IMR-90 (cell line): ENCODE results near the gene INMT. TPM values are rescaled to one million over a fixed set of nuclear protein-coding genes. Genes with fewer than 3 reads are reported as not detected.

Source experiments
- ATAC-seq: fragments of 200-7000 bp; cut with Tn5 transposase; 2 replicates; pipeline ENCODE4 v1.9.1; 2020; ENCODE audit warnings: low read depth, mild to moderate bottlenecking, moderate library complexity
- BruUV-seq: library from RNA; stranded (reverse); fragments of 400-500 nt; replicated peaks from 2 replicates; lab custom pipeline; 2021; lab: Mats Ljungman, UMichigan
- CTCF ChIA-PET: fragments of 300-600 bp; formaldehyde crosslinking; extraction: SDS; loops from one replicate; lab custom pipeline; 2021; ENCODE audit warnings: antibody characterized with exemption; lab: Yijun Ruan, JAX
- POLR2A ChIA-PET: fragments of 300-600 bp; sonication (Branson Sonifier 250); formaldehyde crosslinking; loops from one replicate; lab custom pipeline; 2022; ENCODE audit warnings: antibody characterized with exemption; ENCODE audit not compliant: unreplicated experiment; lab: Charles Lee
- DNase-seq: peaks from one replicate; pipeline ENCODE4 v3.0.0; 2013
- H2AFZ ChIP-seq: replicated peaks from 2 replicates; pipeline ENCODE3; 2013; ENCODE audit warnings: low read length, mild to moderate bottlenecking; ENCODE audit not compliant: poor library complexity
- H2AK5ac ChIP-seq: 2 replicates; pipeline ENCODE4 v1.6.1; 2013; ENCODE audit warnings: low read depth, low read length, inconsistent platforms
- H2AK9ac ChIP-seq: replicated peaks from 2 replicates; pipeline ENCODE3; 2013; ENCODE audit warnings: mild to moderate bottlenecking, low read depth, low read length, moderate library complexity; ENCODE audit not compliant: poor library complexity
- H2BK120ac ChIP-seq: 2 replicates; pipeline ENCODE4 v1.6.1; 2013; ENCODE audit warnings: low read depth, low read length, inconsistent platforms
- H2BK15ac ChIP-seq: 3 replicates; pipeline ENCODE4 v1.6.1; 2013; ENCODE audit warnings: low read depth, low read length, inconsistent platforms
- H2BK20ac ChIP-seq: 2 replicates; pipeline ENCODE4 v1.6.1; 2013; ENCODE audit warnings: low read depth, mild to moderate bottlenecking, inconsistent platforms, low read length, moderate library complexity
- H2BK5ac ChIP-seq: 2 replicates; pipeline ENCODE4 v1.6.1; 2013; ENCODE audit warnings: mild to moderate bottlenecking, low read depth, low read length, inconsistent platforms; ENCODE audit not compliant: poor library complexity, severe bottlenecking
- H3K14ac ChIP-seq: replicated peaks from 2 replicates; pipeline ENCODE4 v1.6.1; 2013; ENCODE audit warnings: low read depth, low read length, inconsistent platforms
- H3K18ac ChIP-seq: 2 replicates; pipeline ENCODE4 v1.6.1; 2013; ENCODE audit warnings: low read depth, low read length, control low read depth
- H3K23ac ChIP-seq: 2 replicates; pipeline ENCODE4 v1.6.1; 2013; ENCODE audit warnings: low read depth, low read length, inconsistent platforms
- H3K27ac ChIP-seq: 2 replicates; pipeline ENCODE4 v1.5.1; 2013; ENCODE audit warnings: mild to moderate bottlenecking, control low read depth, low read length; ENCODE audit not compliant: insufficient read depth
- H3K27me3 ChIP-seq: 2 replicates; pipeline ENCODE4 v1.6.1; 2013; ENCODE audit warnings: low read length; ENCODE audit not compliant: control insufficient read depth, insufficient read depth
- H3K36me3 ChIP-seq: 2 replicates; pipeline ENCODE4 v1.6.1; 2013; ENCODE audit warnings: low read length, mixed read lengths; ENCODE audit not compliant: control insufficient read depth, insufficient read depth
- H3K4ac ChIP-seq: 2 replicates; pipeline ENCODE4 v1.6.1; 2013; ENCODE audit warnings: low read depth, low read length, inconsistent platforms
- H3K4me1 ChIP-seq: 2 replicates; pipeline ENCODE4 v1.6.1; 2013; ENCODE audit warnings: low read length, mixed read lengths; ENCODE audit not compliant: control insufficient read depth, insufficient read depth
- H3K4me2 ChIP-seq: 2 replicates; pipeline ENCODE4 v1.6.1; 2013; ENCODE audit warnings: low read depth, mild to moderate bottlenecking, control low read depth, low read length, moderate library complexity
- H3K4me3 ChIP-seq: 2 replicates; pipeline ENCODE4 v1.5.1; 2013; ENCODE audit warnings: low read depth, mild to moderate bottlenecking, control low read depth, low read length, moderate library complexity; ENCODE audit not compliant: insufficient read depth
- H3K56ac ChIP-seq: 2 replicates; pipeline ENCODE4 v1.6.1; 2013; ENCODE audit warnings: low read length, inconsistent platforms; ENCODE audit not compliant: insufficient read depth; ENCODE audit errors: extremely low read depth
- H3K79me1 ChIP-seq, 2 experiments: 2 replicates each; pipeline ENCODE4 v1.6.1; 2013; ENCODE audit warnings: low read length in 2 of 2, inconsistent platforms in 1 of 2, low read depth in 1 of 2
- H3K9ac ChIP-seq: 2 replicates; pipeline ENCODE4 v1.6.1; 2013; ENCODE audit warnings: low read depth, low read length, control low read depth
- H3K9me1 ChIP-seq: 2 replicates; pipeline ENCODE4 v1.6.1; 2013; ENCODE audit warnings: low read length, inconsistent platforms; ENCODE audit not compliant: insufficient read depth
- H3K9me3 ChIP-seq: 2 replicates; pipeline ENCODE4 v1.6.1; 2013; ENCODE audit warnings: low read length; ENCODE audit not compliant: control insufficient read depth, insufficient read depth
- H4K20me1 ChIP-seq: 2 replicates; pipeline ENCODE4 v1.6.1; 2013; ENCODE audit warnings: low read length, inconsistent platforms; ENCODE audit not compliant: insufficient read depth
- H4K5ac ChIP-seq: 2 replicates; pipeline ENCODE4 v1.6.1; 2013; ENCODE audit warnings: mild to moderate bottlenecking, low read depth, low read length, control low read depth
- H4K8ac ChIP-seq, 2 experiments: 2 replicates each; pipeline ENCODE4 v1.6.1; 2013; ENCODE audit warnings: low read depth in 2 of 2, low read length in 2 of 2, control low read depth in 1 of 2, inconsistent platforms in 1 of 2
- H4K91ac ChIP-seq: 2 replicates; pipeline ENCODE4 v1.6.1; 2013; ENCODE audit warnings: low read depth, low read length, inconsistent platforms; ENCODE audit not compliant: insufficient read depth
- CEBPB ChIP-seq: IDR thresholded peaks from 2 replicates; pipeline ENCODE4 v1.6.1; 2012; ENCODE audit warnings: low read depth, low read length, improper control_type of control experiment
- MAFK ChIP-seq: IDR thresholded peaks from 2 replicates; pipeline ENCODE4 v1.6.1; 2012; ENCODE audit warnings: low read depth, low read length, improper control_type of control experiment
- MAZ ChIP-seq: IDR thresholded peaks from 2 replicates; pipeline ENCODE4 v1.6.1; 2012; ENCODE audit warnings: low read depth, mild to moderate bottlenecking, low read length, improper control_type of control experiment, moderate library complexity, borderline replicate concordance
- MXI1 ChIP-seq: IDR thresholded peaks from 2 replicates; pipeline ENCODE4 v1.6.1; 2012; ENCODE audit warnings: low read depth, mild to moderate bottlenecking, low read length, moderate library complexity, borderline replicate concordance
- NFE2L2 ChIP-seq: fragments of 150-350 bp; IDR thresholded peaks from 2 replicates; pipeline ENCODE4 v1.6.1; 2016; ENCODE audit warnings: low read depth, mild to moderate bottlenecking, low read length
- RFX5 ChIP-seq: IDR thresholded peaks from 2 replicates; pipeline ENCODE4 v1.8.0; 2012; ENCODE audit warnings: low read depth, mild to moderate bottlenecking, low read length, moderate library complexity
- WGBS, 2 experiments: methylation state at CpG; one replicate each; pipeline versions ENCODE4 v1.1.5 to v1.1.7; 2013; ENCODE audit warnings: missing lambda C conversion rate in 2 of 2; ENCODE audit not compliant: insufficient read length in 1 of 2; ENCODE audit errors: extremely low coverage in 2 of 2; 5-methylcytosine and 5-hydroxymethylcytosine counted together
- dilution Hi-C: fragments of 300-500 bp; cut with HindIII; formaldehyde crosslinking; loops from one replicate; pipeline ENCODE4 v1.14.3; 2018; ENCODE audit warnings: low sequenced_read_pairs; ENCODE audit not compliant: unreplicated experiment
- in situ Hi-C: fragments of 300-500 bp; cut with MboI; formaldehyde crosslinking; loops from 3 replicates; pipeline ENCODE4 v1.14.3; 2019; ENCODE audit warnings: low sequenced_read_pairs, inconsistent platforms, mixed read lengths
- intact Hi-C: fragments of 100-400 bp; cut with micrococcal nuclease; formaldehyde crosslinking; loops from 2 replicates; pipeline ENCODE4 v1.10.0; 2022
- polyA plus RNA-seq, 3 experiments: library from polyadenylated mRNA; depleted of rRNA; stranded (reverse); fragments of >200 nt; gene quantifications; 2 replicates each; pipeline ENCODE4 v1.2.3, GENCODE V29; 2012; ENCODE audit warnings: low replicate concordance in 1 of 3
- total RNA-seq: library from RNA; depleted of rRNA; stranded (reverse); fragments of >200 nt; gene quantifications from 2 replicates; pipeline ENCODE4 v1.2.3, GENCODE V29; 2012

The INMT gene
- total and polyA plus RNA-seq, 2 of the 4 experiments (the other 2 are of a cell fraction): 0.39 to 2.2 TPM

GRCh38 chr7:30776971-30777370 is 25.0 kb downstream of the INMT start:
- CTCF ChIA-PET: no interaction called here
- H3K9me1 ChIP-seq: peaks cover 9% of the 10 kb centered on the region
- no peak overlapping the region for H2AK5ac ChIP-seq
- POLR2A ChIA-PET: interaction anchor here (0.6 kb wide), 1 partner anchor 13 kb away, joined by 4 read pairs; no protein-coding TSS in a partner anchor
- H4K5ac ChIP-seq: no peak overlapping the region
- no peak overlapping the region for H3K9ac ChIP-seq
- peaks cover 5% of the 10 kb centered on the region for H3K4me1 ChIP-seq
- H3K14ac ChIP-seq: no peak overlapping the region
- no peak for TF ChIP-seq MAZ
- TF ChIP-seq MAFK: no peak
- no peak for TF ChIP-seq RFX5
- TF ChIP-seq CEBPB: no peak
- no peak for TF ChIP-seq NFE2L2
- TF ChIP-seq MXI1: no peak
- dilution Hi-C loops (no loop called here), intact Hi-C loops (no loop called here), in situ Hi-C loops (no loop called here)
- no peaks in the 10 kb centered on the region for H4K20me1 ChIP-seq
- H3K23ac ChIP-seq: no peak overlapping the region
- no peak overlapping the region for H3K18ac ChIP-seq
- no peak overlapping the region for H3K56ac ChIP-seq
- H3K27me3 ChIP-seq: no peaks in the 10 kb centered on the region
- H4K91ac ChIP-seq: no peak overlapping the region
- H3K27ac ChIP-seq: no peak overlapping the region
- no peak overlapping the region for H2BK20ac ChIP-seq
- no peak overlapping the region for H3K4me2 ChIP-seq
- no peak overlapping the region for H2AFZ ChIP-seq
- H4K8ac ChIP-seq: no peak overlapping the region
- DNase-seq: no peak
- no peak overlapping the region for H2AK9ac ChIP-seq
- H3K4me3 ChIP-seq: no peak overlapping the region
- no peak overlapping the region for H2BK15ac ChIP-seq
- H3K4ac ChIP-seq: no peak overlapping the region
- no CpG with 5 or more reads among the region's 4 CpGs for WGBS, 2 experiments
- no peak overlapping the region for H2BK5ac ChIP-seq
- ATAC-seq: no peak
- H2BK120ac ChIP-seq: no peak overlapping the region
- H3K79me1 ChIP-seq: peaks cover 6 to 34% of the 10 kb centered on the region in 2 experiments
- H3K36me3 ChIP-seq: peaks cover 3% of the 10 kb centered on the region
- no TSS peak for BruUV-seq
- no peaks in the 10 kb centered on the region for H3K9me3 ChIP-seq
